HG03457 (cell line): ENCODE measurements around the gene CDK8.

Experiments used
- ATAC-seq: cut with Tn5 transposase; IDR thresholded peaks from one replicate; pipeline ENCODE4 v1.9.1; 2021; ENCODE audit warnings: moderate number of reproducible peaks; ENCODE audit not compliant: unreplicated experiment

CDK8 gene

DNA sequence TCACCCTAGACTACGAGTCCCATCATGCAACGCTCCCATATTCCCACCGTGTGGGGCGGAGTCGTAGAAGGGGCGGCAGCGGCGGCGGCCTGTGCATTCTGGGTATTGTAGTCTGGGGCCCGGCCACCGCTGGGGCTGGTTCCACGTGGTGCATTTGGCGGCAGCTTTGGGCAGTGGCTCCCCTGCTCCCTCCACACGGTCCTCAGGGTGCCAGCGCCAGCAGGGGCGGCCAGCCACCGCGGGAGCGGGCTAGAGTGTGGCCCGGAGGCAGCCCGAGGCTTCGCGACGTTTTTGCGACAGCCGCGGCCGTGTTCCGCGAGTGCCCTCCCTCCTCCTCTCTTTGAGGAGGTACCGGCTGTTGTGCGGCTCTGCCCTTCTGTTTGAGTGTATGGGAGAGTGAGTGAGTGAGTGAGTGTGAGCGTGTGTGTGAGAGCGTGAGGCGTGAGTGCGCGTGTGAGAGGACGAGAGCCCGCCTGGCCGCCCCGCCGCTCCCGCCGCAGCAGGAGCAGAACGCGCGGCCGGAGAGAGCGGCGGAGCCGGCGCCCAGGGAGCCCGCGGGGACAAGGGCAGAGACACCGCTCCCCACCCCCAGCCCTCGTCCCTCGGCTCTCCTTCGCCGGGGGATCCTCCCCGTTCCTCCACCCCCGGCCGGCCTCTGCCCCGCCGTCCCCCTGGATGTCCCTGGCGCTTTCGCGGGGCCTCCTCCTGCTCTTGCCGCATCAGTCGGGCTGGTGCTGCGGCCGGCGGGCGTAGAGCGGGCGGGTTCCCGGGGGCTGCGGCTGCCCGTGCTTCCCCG, at the start of gene CDK8:
CDK8 (plus strand) TSS at position 343 of the 796 bp plus-strand sequence. CDS start 513 bp downstream, outside the sequence.
- ATAC-seq: peak; percentile 75

DNA sequence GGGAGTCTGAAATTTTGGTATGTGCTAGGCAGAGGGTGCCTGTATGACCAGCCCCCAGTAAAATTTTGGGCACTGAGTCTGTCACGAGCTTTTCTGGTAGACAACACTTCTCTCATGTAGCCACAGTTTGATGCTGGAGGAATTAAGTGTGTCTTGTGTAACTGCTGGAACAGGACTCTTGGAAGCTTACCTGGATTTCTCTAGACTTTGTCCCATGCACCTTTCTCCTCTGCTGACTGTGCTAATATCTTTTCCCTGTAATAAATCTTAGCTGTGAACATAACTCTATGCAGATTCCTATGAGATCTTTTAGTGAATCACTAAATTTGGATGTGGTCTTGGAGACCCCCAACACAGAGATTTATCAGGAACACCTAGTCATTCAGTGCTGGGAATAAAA, 45.6 kb upstream of the CDK8 start:
- ATAC-seq: no peak

DNA sequence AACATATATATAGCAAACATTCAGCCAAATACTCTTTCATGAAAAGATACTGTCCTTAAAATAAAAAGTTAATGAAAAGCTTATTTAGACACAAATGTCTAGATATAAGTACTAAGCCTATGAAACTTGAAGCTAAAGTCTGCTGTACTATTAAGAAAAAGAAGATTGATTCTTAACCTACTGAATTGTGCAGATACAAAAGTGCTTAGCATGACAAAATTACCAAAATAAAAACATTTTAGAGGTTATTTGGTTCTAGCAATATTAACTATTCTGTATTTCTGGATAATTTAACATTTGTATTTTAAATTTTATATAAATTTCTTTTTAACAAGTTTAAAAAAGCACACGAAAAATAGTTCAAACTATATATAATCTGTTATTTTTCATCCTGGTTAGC, 40.6 kb upstream of the CDK8 start:
- no peak for ATAC-seq

DNA sequence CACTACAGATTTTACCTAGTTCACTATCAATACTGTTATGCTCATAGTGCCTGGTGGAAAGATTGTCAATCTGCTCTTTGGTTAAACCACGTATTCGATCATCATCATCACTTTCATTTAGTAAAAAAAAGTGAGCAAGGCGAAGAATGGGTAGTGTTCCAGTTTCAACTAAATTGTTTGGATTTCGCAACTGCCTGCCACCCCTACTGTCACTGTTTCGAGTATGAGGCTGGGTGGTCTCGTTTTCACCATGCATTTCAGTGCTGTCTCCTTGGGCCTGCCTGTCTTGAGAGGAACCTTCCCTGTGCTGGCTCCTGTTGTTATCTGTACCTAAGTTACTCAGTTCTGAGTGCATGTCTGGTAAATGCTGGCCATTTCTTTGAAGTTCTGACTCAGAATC, 39.9 kb upstream of the CDK8 start:
- no peak for ATAC-seq

DNA sequence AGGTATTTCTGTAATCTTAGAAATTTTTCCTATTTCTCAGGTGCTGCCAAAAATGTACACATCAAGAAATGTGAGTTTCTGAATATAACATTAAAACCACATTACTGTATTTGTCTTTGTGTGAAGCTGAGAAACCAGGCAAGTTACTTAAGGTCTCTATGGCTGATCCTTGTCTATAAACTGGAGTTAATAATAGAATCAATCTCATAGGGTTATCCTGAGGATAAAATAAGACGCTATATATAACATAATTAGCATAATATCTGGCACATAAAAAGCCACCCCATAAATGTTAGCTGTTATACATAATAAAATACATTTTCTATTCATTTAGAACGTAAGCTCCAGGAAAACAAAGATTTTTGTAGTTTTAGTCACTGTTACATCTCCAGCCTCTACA, 37.9 kb upstream of the CDK8 start:
- ATAC-seq: no peak

DNA sequence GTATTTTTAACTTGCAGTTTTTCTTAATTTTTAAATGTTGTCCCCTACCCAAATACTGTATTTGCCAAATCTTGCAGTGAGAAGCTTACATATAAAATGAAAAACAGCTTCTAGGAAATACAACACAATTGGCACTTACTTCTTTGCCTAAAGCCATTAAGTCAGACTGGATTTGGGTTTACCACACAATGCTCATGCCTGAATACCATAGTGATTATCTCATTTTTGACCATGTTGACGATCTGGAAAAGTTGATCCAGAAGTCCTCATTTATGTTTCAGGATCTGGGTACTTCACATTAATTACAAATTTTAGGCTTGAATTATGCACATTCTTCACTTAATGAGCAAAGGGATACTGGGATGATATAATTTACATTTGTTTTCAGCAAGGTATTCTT, 34.2 kb upstream of the CDK8 start:
- no peak for ATAC-seq

DNA sequence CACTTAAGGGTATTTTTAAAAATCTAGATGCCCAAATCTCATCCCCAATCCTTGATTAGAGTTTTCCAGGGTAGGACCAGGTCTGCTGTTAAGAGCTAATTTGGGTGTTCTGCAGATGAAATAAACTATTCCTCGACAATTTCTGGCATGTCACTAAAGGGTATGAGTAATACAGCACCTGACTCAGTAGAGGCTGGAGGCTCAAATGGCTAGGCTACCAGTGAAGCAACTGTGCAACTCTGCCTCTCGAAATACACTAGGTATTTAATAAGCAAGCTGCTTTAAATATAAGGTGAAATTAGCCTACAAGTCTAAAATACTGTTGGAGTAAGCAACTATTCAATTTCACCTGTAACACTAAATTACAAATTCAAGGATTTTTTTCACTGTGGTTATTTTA, 33.4 kb upstream of the CDK8 start:
- no peak for ATAC-seq

DNA sequence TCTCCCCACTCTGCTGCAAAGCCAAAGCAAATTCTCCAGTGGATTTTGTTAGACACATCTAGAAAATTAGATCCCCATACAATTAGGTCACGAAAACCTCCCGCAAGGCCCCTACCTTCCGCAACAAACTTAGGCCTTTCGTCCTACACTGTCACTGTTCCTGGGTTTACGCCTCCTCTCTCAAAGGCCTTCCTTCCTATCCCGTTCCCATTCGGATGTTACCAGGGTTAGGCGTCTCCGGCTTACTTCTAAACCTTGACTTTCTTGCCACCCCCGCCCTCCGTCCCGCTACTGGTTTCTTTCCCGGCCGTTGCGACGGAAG, 32.6 kb upstream of the CDK8 start:
- ATAC-seq: peak; percentile 1

DNA sequence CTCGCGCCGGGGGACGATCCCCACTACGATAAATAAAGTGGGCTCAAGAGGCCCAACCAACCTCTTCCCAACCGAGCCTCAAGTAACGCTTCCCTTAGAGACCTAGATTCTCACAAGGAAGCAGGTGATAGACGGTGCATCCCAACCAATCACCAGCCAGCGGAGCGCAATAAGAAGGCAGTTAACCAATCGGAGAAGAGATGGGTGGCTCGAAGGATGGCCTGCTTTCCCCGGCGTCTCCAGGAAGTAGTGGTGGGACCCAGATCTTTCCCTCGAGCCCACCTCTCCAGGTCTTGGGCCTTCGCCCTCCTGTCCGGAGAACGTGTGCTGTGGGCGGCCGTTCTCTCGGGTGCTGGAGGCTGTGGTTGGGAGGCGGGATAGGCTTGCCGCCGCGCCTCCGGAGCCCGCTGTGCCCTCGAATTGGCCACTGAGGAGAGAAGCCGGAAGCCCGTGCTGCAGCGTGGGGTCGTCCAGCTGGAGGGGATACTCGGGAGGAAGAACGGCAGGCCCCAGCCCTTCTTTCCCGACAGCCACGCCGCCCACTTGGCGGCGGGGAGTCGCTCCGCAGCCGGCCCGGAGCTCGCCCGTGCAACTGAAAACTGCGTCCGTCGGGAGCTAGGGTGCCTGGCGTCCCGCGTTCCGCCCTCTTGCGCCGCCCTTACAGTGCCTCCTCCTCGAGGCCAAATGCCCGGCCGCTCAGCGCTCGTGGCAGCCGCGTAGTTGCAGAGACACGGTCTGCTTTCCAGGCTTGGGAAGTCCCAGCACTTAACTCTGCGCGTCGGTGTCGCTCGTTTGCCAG, 32.0 kb upstream of the CDK8 start, which contains the start of gene RNF6:
RNF6 (minus strand) TSS at position 594 of the 799 bp plus-strand sequence. CDS start 2,665 bp downstream, outside the sequence.
- peak; percentile 93 for ATAC-seq

DNA sequence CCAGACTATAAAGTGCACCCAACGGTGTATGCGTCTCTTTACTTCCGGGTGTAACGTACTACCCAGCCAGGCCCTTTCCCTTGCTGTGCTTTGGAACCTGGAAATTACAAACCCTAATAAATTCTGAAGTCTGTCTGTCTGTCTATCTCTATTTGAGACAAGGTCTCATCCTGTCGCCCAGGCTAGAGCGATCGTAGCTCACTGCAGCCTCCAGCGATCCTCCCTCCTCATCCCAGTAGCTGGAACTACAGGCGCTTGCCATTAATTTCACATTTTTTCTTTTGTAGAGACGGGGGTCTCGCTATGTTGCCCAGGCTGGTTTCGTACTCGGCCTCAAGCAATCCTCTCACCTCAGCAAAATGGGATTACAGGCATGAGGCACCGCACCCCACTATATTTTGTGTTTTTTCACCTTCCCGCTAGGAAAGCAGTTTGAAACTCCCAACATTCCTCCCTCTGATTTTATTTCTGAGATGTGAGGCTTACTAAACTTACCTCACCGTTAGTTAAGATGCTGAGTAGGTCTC, 31.3 kb upstream of the CDK8 start:
- no peak for ATAC-seq

DNA sequence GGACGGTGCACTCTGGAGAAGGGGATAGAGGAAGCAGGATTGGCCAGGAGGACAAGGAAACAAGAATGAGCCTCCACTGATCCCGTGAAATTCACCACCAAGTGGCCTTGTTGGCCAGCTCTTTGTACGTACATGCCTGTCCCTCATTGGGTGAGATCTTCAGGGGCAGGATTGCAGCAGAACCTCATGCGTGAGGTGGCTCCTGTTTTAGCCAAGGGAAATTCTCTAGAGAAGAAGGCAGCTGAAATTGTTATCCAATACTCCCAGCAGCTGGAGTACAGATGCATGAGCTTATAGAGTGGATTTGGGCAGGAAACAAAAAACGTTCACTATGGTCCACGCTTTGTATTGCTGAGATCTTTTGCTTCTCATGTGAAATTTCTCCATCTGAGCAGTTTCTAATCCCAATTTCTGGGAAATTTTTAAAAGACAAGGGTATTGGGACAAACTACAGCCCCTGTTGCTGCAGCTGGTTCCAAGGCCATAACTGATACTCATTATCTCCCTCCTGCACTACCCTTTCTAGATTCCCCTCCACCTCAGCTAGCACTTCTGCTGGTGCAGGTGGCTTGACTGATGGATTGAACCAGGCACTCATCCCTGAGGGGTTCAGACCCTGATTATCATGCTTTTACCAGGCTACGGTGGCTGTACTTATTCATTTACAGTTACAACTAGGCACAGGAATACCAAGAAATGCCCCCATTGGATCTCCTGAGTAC, 27.9 kb upstream of the CDK8 start:
- ATAC-seq: no peak

DNA sequence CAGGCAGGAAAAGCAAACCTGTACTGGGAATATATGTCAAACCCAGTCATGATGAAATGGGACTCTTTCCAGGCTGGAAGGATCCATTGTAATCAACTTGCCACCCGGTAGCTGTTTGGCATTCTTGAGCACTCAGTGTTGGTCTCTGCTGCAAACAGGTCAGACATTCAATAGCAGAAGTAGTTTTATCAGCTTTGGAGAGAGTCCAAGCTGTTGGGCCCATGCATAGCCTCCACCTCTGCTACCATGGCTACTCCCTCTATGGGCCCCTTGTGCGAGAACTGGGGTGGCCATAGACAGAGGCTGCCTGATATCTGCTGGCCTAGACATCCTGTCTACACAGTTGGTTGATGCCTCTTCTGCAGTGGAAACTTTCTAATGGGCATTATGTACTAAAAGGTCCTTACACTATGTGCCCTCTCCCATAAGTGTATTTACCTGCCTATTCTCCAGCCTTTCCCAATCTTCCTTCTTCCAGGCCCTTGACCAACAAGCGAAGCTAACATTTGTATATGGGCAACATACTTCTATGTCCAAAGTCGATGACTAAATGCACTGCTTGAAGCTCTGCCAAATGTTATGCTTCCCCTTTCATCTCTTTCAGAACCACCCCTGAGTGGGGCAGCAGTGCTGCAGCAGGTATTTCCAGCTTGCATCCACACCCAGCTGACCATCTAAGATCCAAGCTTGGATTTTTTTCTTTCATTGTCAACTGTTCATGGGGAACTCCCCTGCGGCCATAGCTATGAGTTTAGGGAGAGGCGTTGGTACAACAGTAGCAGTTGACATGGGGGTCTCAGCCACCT, 26.6 kb upstream of the CDK8 start:
- ATAC-seq: no peak

DNA sequence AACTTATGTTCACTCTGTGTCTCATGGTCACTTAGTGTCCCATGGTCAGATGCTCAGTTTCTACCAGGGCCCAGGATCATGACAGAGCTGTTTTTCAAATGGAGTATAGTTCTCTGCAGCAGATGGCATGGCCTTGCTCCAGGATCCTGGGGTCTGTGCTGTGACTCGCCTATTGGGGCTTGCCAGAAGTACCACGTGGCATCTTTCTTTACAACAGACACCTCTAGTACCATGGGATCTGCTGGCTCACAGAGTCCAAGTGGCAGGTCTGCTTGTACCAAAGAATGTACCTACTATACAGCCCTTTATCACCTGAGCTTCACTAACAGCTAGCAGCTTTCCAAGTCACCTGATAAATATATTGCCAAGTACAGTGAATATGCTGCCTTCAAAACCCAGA, 25.8 kb upstream of the CDK8 start:
- ATAC-seq: no peak

DNA sequence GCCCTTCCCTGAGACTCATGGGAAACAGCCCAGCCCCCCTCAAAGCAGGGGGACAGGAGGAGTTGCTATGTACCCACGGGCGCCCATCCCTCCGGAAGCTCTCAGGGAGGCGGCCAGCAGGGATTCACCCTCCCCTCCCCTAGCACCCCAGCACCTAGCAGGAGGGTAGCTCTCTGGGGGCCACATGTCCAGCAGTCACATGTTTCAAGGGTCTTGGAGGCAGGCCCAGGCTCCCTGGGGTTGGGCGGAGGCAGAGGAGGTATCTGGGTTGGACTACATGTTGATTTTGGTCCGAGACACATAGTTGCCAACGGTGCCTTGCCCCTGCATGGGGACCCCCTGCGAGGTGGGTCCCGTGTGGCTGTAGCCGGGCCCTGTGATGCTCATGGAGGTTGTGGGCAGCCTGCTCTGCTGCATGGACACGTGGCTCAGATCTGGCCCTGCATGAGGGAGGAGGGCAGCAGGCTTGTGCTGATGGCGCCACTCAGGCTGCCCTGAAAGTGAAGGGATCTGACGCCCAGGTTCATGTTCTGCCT, 24.8 kb upstream of the CDK8 start:
- no peak for ATAC-seq

DNA sequence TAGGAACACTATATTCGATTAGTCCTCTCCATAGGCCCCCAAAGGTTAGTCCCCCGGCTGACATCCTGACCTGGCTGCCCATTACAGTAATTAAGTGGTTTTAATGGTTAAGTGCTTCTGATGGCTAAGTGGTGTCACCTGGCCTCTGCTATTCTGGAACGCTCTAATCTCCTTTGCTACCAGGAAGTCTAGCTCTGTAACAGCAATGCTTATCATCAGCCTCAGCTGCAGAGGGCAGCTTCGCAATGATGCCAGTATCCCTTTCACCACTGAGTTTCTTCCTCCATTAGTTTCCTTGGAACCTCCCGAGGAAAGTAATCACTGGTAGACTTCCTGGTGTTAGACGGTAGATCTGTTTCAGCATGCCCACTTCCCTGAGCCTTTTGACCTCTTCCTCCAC, 23.2 kb upstream of the CDK8 start:
- no peak for ATAC-seq

DNA sequence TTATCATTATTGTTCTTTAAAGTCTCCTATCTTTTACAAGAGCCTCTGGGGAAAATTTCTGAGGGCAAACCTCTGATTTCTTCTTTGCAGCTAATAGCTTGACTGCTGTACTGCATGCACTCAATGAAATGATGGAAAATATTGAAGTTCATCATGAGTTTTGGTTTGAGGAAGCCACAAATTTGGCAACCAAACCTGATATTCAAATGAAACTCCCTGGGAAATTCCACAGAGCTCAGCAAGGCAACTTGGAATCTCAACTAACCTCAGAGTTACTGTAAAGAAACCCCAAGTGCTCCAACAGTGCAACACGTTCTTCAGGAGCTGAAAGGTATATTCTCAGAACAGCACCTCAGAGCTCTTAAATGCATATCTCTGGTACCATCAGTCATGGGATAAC, 17.6 kb upstream of the CDK8 start:
- no peak for ATAC-seq

DNA sequence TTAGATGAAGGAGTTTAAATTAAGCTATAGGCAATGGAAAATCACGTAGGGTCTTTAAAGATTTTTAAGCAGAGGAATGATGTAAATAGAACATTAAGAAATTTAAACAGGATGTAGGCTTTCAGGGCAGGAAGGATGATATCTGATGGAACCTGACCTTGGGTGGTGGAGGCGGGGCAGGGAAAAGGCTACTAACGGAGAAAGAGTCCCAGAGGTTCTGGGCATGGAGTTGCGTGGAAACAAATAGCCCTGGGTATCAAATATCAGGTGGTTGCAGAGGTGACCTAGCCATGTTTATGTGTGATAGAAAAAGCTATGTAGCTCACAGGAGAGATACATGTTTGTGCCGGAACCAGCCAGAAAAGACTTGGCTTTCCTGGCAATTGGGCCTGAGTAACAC, 7.8 kb upstream of the CDK8 start:
- ATAC-seq: no peak

DNA sequence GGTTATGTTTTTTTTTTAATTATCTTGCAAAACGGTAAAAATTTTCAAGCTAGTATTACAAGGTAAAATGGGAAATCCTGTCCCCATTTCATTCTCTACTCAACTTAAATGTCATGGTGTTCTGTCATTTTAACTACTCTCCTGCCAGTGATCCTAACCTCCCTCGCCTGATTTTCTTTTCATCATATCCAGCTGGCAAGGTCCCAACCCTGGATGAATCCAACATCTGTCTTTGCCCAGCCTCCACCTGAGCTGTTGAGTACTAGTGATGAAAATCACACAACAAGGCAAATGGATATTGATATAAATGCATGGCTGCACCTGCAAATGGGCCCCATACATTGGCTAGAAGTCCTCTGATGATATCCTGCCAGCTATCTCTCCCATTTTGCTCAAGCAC, 6.9 kb upstream of the CDK8 start:
- no peak for ATAC-seq

DNA sequence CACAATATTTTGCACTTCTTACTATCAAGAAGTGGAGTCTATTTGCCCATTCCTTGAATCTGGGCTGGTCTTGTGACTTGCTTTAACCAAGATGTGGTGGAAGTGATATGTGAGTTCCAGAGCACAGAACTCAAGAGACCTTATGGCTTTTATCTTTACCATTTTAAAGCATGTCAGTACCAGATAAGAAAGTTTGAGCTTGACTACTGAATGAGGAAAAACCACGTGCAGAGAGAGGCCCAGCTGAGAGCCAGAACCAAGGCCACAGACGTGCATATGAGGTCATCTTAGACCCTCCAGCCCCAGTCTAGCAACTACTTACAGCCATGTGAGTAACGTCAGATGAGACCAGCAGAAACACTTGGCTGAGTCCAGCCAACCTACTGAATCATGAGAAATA, 6.3 kb upstream of the CDK8 start:
- no peak for ATAC-seq

DNA sequence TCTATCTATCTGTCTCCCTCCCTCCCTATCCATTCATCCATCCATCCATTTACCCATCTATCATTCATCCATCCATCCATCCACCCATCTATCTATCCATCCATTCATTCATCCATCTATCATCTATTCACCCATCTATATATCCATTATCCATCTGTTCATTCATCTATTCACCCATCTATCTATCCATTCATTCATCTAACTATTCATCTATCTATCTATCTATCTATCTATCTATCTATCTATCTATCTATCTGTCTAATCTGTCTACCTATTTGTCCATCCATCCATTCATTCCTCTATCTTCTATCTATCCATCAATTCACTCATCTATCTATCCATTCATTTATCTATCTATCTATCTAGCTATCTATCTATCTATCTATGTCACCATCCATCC, 4.4 kb upstream of the CDK8 start:
- ATAC-seq: no peak
